Neural progenitor cell (in vitro differentiated cells): Measurements from ENCODE around the gene PUS7L.

Source experiments
- CTCF ChIP-seq: fragments of 200-600 bp; sonication (generic); IDR thresholded peaks from 2 replicates; pipeline ENCODE4 v1.5.1; 2017; ENCODE audit warnings: antibody characterized with exemption, mild to moderate bottlenecking
- EZH2 ChIP-seq: fragments of 200-600 bp; sonication (generic); IDR thresholded peaks from 2 replicates; pipeline ENCODE4 v1.6.1; 2017; ENCODE audit warnings: antibody characterized with exemption, mild to moderate bottlenecking, moderate library complexity

DNA sequence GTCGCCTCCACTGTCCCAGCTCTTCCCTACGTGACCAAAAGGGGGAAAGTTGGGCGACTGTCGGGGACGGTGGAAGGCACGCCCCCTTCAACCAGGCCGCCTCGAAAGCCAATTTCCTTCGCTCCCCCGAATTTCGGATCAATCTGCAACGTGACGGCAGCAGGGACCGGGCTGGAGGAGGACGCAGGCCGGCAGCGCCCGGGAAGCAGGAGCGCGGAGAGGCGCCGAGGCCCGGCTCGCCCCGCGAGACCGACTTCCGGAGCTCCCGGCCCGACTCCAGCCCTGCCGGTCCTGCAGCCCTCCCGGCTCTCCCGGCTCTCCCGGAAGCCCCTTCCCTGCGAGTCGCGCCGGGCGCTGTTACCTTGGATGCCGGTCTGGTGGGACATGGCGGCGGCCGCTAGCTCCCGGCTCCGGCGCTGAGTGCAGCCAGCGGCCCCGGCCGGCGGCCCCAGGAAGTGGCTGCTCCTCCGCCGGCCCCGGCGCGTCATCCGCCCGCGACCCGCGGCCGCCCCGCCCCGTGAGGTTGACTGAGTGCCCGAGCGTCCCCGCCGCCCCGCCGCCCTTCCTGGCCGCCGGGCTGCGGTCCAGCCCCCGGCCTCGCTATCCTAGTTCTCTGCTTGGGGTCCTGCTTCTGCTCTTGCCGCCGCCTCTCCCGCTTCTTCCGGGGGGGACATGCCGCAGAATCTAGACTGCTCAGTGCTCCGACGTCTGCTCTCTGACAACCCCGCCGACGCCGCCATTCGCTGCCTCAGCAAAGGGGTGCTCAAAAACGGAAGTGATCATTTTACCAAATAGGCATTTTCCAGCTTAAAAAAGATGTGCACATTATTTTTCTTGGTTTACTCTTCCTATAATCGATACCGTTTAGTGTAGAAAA, 47.5 kb upstream of the PUS7L start, which contains the start of gene TWF1:
- TF ChIP-seq CTCF = peak; percentile 37
- no peak for TF ChIP-seq EZH2
